ENCODE results near the gene LCN12. TPM values are rescaled to one million over a fixed set of nuclear protein-coding genes. Genes with fewer than 3 reads are reported as not detected.
A peak's percentile ranks its signal among the peaks of the same experiment; 100 is the strongest.

LCN12 gene
- total RNA-seq, 1 experiment from 2014 or later: 0.55 TPM

- ChIA-PET POLR2A (ENCODE audit: unreplicated experiment) (no interaction called here), CTCF (interaction anchor here (0.5 to 0.7 kb wide), 2 partner anchors 11 to 16 kb away, joined by 3 to 7 read pairs; no protein-coding TSS in a partner anchor)
- intact Hi-C loops (cut with micrococcal nuclease): no loop called here
- Histone ChIP-seq H3K79me2 (ENCODE audit: low read length) (no peaks in the 10 kb centered on the region), H4K20me1 (ENCODE audit: low read length) (no peaks in the 10 kb centered on the region), H3K9me2 (replicated peaks; ENCODE audit: low read length) (no peaks in the 10 kb centered on the region), H3K4me3 (ENCODE audit: low read length) (no peak overlapping the region), H3K4me2 (ENCODE audit: low read length) (peak overlapping the region; percentile 54), H3K4me1 (ENCODE audit: insufficient read depth, low read length) (peaks cover 8% of the 10 kb centered on the region), H3K36me3 (ENCODE audit: low read depth, low read length) (no peaks in the 10 kb centered on the region), H3K9ac (ENCODE audit: low read length) (no peak overlapping the region), H2AFZ (ENCODE audit: low read length) (peak overlapping the region; percentile 55), H3F3A (ENCODE audit: low read length, unreplicated experiment) (no peaks in the 10 kb centered on the region), H3K27me3 (ENCODE audit: low read length) (no peaks in the 10 kb centered on the region), H3K27ac (ENCODE audit: low read length) (no peak overlapping the region), H3K9me3 (ENCODE audit: low read length) (no peaks in the 10 kb centered on the region)
- peak; percentile 18 for DNase-seq
- peak; percentile 76 for ATAC-seq
- no TSS peak for BruUV-seq (replicated peaks)
- TF ChIP-seq CTCF (conservative IDR thresholded peaks at IDR 0.05; ENCODE audit: low read depth, low read length) (no peak), EZH2 (IDR thresholded peaks at IDR 0.05; ENCODE audit: low read length, unreplicated experiment) (no peak), EZH2phosphoT487 (IDR thresholded peaks at IDR 0.05; ENCODE audit: borderline replicate concordance, low read length) (no peak)
Observed at GRCh38 chr9:136964171-136964689, 12.2 kb downstream of the LCN12 start.

GRCh38 chr9:136964833-136965422, 12.9 kb downstream of the LCN12 start:
- intact Hi-C loops (cut with micrococcal nuclease): no loop called here
- POLR2A ChIA-PET (ENCODE audit: unreplicated experiment): no interaction called here

More at GRCh38 chr9:136964833-136965422, 12.9 kb downstream of the LCN12 start:
- CTCF ChIA-PET: interaction anchor here (0.5 to 0.7 kb wide), 2 partner anchors 10 to 17 kb away, joined by 3 to 7 read pairs; no protein-coding TSS in a partner anchor
- H3K27ac ChIP-seq (ENCODE audit: low read length): no peak overlapping the region
- DNase-seq (no peak), ATAC-seq (no peak)
- H3K4me2 ChIP-seq (ENCODE audit: low read length): peak overlapping the region; percentile 54; the same call in 1 of the 2 replicates
- no TSS peak for BruUV-seq (replicated peaks)
- no peaks in the 10 kb centered on the region for H3K9me3 ChIP-seq (ENCODE audit: low read length)
- H3K27me3 ChIP-seq (ENCODE audit: low read length): no peaks in the 10 kb centered on the region
- H3K36me3 ChIP-seq (ENCODE audit: low read depth, low read length): no peaks in the 10 kb centered on the region
- peak overlapping the region; percentile 55; the same call in 1 of the 2 replicates for H2AFZ ChIP-seq (ENCODE audit: low read length)
- no peak overlapping the region for H3K4me3 ChIP-seq (ENCODE audit: low read length)
- no peaks in the 10 kb centered on the region for H3K79me2 ChIP-seq (ENCODE audit: low read length)
- no peak overlapping the region for H3K9ac ChIP-seq (ENCODE audit: low read length)
- H3K4me1 ChIP-seq (ENCODE audit: insufficient read depth, low read length): peaks cover 8% of the 10 kb centered on the region
- H3F3A ChIP-seq (ENCODE audit: low read length, unreplicated experiment): no peaks in the 10 kb centered on the region
- H3K9me2 ChIP-seq (replicated peaks; ENCODE audit: low read length): no peaks in the 10 kb centered on the region
- H4K20me1 ChIP-seq (ENCODE audit: low read length): no peaks in the 10 kb centered on the region
- TF ChIP-seq EZH2phosphoT487 (IDR thresholded peaks at IDR 0.05; ENCODE audit: borderline replicate concordance, low read length): no peak
- no peak for TF ChIP-seq EZH2 (IDR thresholded peaks at IDR 0.05; ENCODE audit: low read length, unreplicated experiment)
- TF ChIP-seq CTCF (conservative IDR thresholded peaks at IDR 0.05; ENCODE audit: low read depth, low read length): no peak

All from PC-3 (cell line).